Measurements from ENCODE around the gene ITPA. TPM values are rescaled to one million over a fixed set of nuclear protein-coding genes. Genes with fewer than 3 reads are reported as not detected.

ITPA gene
- total RNA-seq, 4 donors from 2014 or later, result 58.3 to 81.3 (median 68.2) TPM

DNA sequence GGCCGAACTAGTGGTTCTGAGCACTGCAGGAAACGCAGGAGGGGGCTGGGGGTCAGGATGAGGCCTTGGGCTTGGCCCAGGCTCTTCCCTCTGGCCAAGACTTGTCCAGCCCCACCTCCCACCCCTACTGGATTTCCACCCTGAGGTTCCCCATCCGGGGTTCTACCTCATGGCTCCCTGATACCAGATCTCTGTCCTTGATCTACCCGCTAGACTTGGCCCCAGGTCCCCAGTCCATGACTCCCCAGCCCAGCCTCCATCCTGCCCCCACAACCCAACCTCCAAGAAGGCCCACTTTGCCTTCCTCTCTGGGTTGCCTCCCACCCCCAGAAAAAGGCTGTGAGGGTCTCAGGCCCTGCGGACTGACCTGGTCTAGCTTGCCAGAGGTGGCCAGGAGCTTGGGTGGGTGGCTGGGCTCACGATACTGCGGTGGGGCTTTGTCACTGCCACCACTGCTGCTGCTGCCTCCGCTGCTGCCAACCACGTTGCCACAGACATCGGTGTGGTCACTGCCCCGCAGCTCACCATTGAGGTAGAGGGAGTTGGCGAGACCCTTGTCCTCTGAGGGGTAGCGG, 42.9 kb upstream of the ITPA start:
- H3K27me3 ChIP-seq, result no peaks in the 10 kb centered on the region
- H3K9me3 ChIP-seq, result no peaks in the 10 kb centered on the region
- WGBS, 2 donors, result 90 to 98% methylated on average over 7 to 13 of the region's 13 CpGs
- peaks cover 13 to 33% of the 10 kb centered on the region in 2 donors for H3K4me1 ChIP-seq
- intact Hi-C loops (cut with DNase I), result loop anchor here (2.0 kb wide), 1 partner anchor 28 kb away; no protein-coding TSS in a partner anchor
- TF ChIP-seq, protein P1, sequence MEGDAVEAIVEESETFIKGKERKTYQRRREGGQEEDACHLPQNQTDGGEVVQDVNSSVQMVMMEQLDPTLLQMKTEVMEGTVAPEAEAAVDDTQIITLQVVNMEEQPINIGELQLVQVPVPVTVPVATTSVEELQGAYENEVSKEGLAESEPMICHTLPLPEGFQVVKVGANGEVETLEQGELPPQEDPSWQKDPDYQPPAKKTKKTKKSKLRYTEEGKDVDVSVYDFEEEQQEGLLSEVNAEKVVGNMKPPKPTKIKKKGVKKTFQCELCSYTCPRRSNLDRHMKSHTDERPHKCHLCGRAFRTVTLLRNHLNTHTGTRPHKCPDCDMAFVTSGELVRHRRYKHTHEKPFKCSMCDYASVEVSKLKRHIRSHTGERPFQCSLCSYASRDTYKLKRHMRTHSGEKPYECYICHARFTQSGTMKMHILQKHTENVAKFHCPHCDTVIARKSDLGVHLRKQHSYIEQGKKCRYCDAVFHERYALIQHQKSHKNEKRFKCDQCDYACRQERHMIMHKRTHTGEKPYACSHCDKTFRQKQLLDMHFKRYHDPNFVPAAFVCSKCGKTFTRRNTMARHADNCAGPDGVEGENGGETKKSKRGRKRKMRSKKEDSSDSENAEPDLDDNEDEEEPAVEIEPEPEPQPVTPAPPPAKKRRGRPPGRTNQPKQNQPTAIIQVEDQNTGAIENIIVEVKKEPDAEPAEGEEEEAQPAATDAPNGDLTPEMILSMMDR (IDR thresholded peaks at IDR 0.05), result no peak
- TF ChIP-seq POLR2A (IDR thresholded peaks at IDR 0.05), result no peak
- DNase-seq, result no peak
- H3K27ac ChIP-seq, result no peak overlapping the region
- no peak overlapping the region for H3K4me3 ChIP-seq (replicated peaks in 1 of 3)
- no peaks in the 10 kb centered on the region for H3K36me3 ChIP-seq

DNA sequence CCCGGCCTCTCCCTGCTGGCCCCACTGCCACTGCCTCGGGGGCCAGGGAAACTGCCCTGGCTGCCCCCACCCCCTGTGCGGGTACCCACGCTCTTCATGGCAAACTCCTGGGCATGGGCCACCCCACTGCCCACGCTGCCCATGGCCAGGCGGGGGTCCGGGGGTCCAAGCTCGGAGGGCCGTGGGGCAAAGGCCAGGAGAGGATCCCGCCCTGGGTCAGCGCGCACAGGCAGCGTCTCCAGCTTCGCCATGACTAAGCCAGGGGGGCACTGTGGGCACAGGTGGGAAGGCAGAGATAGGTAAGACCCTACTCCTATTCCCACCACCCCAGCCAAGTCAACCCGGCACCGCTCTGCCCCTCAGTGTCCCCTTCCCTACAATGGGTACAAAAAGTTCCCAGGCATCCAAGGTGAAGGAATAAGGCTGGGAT, 42.4 kb upstream of the ITPA start:
- Histone ChIP-seq H3K27me3 (no peaks in the 10 kb centered on the region), H3K9me3 (no peaks in the 10 kb centered on the region), H3K27ac (no peak overlapping the region), H3K4me3 (replicated peaks in 1 of 3) (no peak overlapping the region), H3K36me3 (no peaks in the 10 kb centered on the region), H3K4me1 (peaks cover 13 to 31% of the 10 kb centered on the region in 2 donors)
- intact Hi-C loops (cut with DNase I), result loop anchor here (2.0 kb wide), 1 partner anchor 28 kb away; no protein-coding TSS in a partner anchor
- DNase-seq, result no peak
- 98 to 99% methylated on average over 11 to 12 of the region's 16 CpGs for WGBS, 2 donors
- TF ChIP-seq, protein P1 (IDR thresholded peaks at IDR 0.05), result no peak
- no peak for TF ChIP-seq POLR2A (IDR thresholded peaks at IDR 0.05)

DNA sequence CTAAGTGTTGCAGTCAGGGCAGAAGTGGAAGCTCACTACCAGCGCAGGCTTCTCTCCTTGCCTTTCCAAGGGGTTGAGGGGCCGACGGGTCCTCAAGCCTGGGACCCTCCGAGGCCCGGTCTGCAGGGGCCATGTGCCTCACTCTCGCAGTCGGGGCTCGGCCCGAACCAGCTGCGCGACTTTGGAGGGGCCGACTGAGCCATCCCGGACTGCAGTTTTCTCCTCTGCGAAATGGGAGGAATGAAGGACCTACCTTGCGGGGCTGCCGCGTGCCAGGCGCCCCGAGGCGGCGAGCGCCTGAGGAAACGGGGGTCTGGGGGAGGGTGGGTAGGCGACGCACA, 41.6 kb upstream of the ITPA start:
- peaks cover 15 to 31% of the 10 kb centered on the region in 2 donors for H3K4me1 ChIP-seq
- TF ChIP-seq, protein P1 (IDR thresholded peaks at IDR 0.05), result no peak
- TF ChIP-seq POLR2A (IDR thresholded peaks at IDR 0.05), result no peak
- H3K4me3 ChIP-seq (replicated peaks in 1 of 3), result no peak overlapping the region
- no peaks in the 10 kb centered on the region for H3K36me3 ChIP-seq
- no peak for DNase-seq
- peak overlapping the region in 2 of 3 donors; percentile 35 to 56 for H3K27ac ChIP-seq
- intact Hi-C loops (cut with DNase I), result loop anchor here (2.0 kb wide), 1 partner anchor 27 kb away; no protein-coding TSS in a partner anchor
- WGBS, 2 donors, result 54 to 76% methylated on average over 8 of the region's 25 CpGs
- no peaks in the 10 kb centered on the region for H3K27me3 ChIP-seq
- no peaks in the 10 kb centered on the region for H3K9me3 ChIP-seq

DNA sequence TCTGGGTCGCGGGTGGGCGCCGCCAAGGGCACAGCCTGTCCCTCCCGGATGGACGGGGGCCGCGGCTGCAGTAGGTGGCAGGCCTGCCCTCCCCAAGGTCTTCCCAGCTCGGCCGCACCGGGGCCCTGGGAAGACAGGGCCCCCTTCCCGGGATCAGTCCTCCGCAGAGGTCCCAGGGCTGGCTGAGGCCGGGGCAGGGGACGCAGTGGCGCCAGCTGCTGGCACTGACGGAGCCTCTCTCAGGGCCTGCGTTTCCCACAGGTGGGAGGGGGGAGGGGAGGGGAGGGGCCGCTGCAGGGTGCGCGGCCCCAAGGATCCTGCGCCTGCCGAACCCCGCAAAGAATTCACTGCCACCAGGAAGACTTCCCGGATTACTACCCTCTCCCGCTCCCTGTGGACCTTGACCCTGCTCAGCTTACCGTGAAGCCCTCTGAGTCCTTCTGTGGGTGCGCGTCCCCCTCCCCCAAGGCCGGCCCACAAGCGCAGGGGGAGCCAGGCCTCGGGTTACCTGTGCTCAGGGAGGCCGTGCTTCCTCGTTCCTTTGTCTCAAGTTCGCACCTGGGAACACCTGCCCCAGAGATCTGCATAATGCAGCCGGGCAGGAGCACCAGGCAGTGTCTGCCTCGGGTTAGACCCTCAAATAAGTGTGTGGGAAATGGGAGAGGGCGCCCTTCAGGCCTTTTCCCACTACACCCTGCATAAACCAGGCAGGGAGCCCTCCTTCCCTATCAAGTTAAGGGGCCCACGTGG, 41.0 kb upstream of the ITPA start:
- H3K36me3 ChIP-seq, result no peaks in the 10 kb centered on the region
- no peak overlapping the region for H3K4me3 ChIP-seq (replicated peaks in 1 of 3)
- H3K4me1 ChIP-seq, result peaks cover 18 to 29% of the 10 kb centered on the region in 2 donors
- TF ChIP-seq POLR2A (IDR thresholded peaks at IDR 0.05), result no peak
- TF ChIP-seq, protein P1 (IDR thresholded peaks at IDR 0.05), result no peak
- 24 to 48% methylated on average over 4 to 18 of the region's 39 CpGs for whole genome bisulfite sequencing, 2 donors
- H3K27ac ChIP-seq, result peak overlapping the region in 2 of 3 donors; percentile 35 to 56
- no peaks in the 10 kb centered on the region for H3K9me3 ChIP-seq
- intact Hi-C loops (cut with DNase I), result no loop called here
- H3K27me3 ChIP-seq, result no peaks in the 10 kb centered on the region
- DNase-seq, result peak; percentile 67 to 76
